Colonic mucosa (tissue), 4 donors: ENCODE measurements around the gene CD80. TPM values are rescaled to one million over a fixed set of nuclear protein-coding genes. Genes with fewer than 3 reads are reported as not detected.

Experiments
- DNase-seq: peaks from one replicate; pipeline ENCODE4 v3.0.0-alpha.2; 2020
- H3K27ac ChIP-seq: fragments of 200-600 bp; one replicate; pipeline ENCODE4 v1.8.0; 2021
- H3K27me3 ChIP-seq: fragments of 200-600 bp; one replicate; pipeline ENCODE4 v1.8.0; 2021
- H3K36me3 ChIP-seq: fragments of 200-600 bp; one replicate; pipeline ENCODE4 v1.8.0; 2021
- H3K4me1 ChIP-seq: fragments of 200-600 bp; one replicate; pipeline ENCODE4 v1.8.0; 2021; ENCODE audit warnings: mild to moderate bottlenecking
- H3K4me3 ChIP-seq: fragments of 200-600 bp; one replicate; pipeline ENCODE4 v1.8.0; 2021
- H3K9ac ChIP-seq, 2 donors: one replicate each; pipeline ENCODE4 v1.7.0; 2013; ENCODE audit warnings: control low read depth in 2 of 2, low read depth in 2 of 2, low read length in 2 of 2
- H3K9me3 ChIP-seq: fragments of 200-600 bp; one replicate; pipeline ENCODE4 v1.8.0; 2021
- CTCF ChIP-seq: fragments of 200-600 bp; IDR thresholded peaks from one replicate; pipeline ENCODE4 v1.8.0; 2022; ENCODE audit warnings: antibody characterized with exemption, mild to moderate bottlenecking
- intact Hi-C: fragments of 100-400 bp; cut with DNase I; formaldehyde crosslinking; loops from one replicate; pipeline ENCODE4 v1.14.1; 2022
- total RNA-seq, 2 donors: library from RNA; stranded (reverse); fragmentation: NEBNext Ultra II Directional in 1 of 2; extraction: Animal tissue kit (Norgen Biotek cat#: 25700) in 1 of 2; gene quantifications; one replicate each; pipeline ENCODE4 v1.2.1, GENCODE V29; 2021
- donor health status: healthy.
- donor health status: DM: no; HTN: no; CAD: no.
- donor health status: DM: no; HTN: no; CAD: no.

The CD80 gene
- total RNA-seq, 2 donors from 2014 or later = 0.29 to 0.30 TPM

GRCh38 chr3:119558626-119559317, 642 bp downstream of the CD80 start:
- DNase-seq = no peak
- H3K27me3 ChIP-seq = no peaks in the 10 kb centered on the region
- no peaks in the 10 kb centered on the region for H3K4me1 ChIP-seq
- H3K27ac ChIP-seq = no peak overlapping the region
- H3K9ac ChIP-seq = no peak overlapping the region
- intact Hi-C loops = no loop called here
- H3K9me3 ChIP-seq = no peaks in the 10 kb centered on the region
- TF ChIP-seq CTCF = no peak
- no peak overlapping the region for H3K4me3 ChIP-seq
- H3K36me3 ChIP-seq = no peaks in the 10 kb centered on the region

GRCh38 chr3:119557877-119558269, 1.5 kb downstream of the CD80 start:
- Histone ChIP-seq H3K9ac (no peak overlapping the region), H3K27ac (no peak overlapping the region), H3K27me3 (no peaks in the 10 kb centered on the region), H3K36me3 (no peaks in the 10 kb centered on the region), H3K4me1 (no peaks in the 10 kb centered on the region), H3K4me3 (no peak overlapping the region), H3K9me3 (no peaks in the 10 kb centered on the region)
- no peak for TF ChIP-seq CTCF
- DNase-seq = no peak
- intact Hi-C loops = no loop called here

GRCh38 chr3:119557192-119557876, 2.1 kb downstream of the CD80 start:
- Histone ChIP-seq H3K27ac (no peak overlapping the region), H3K9me3 (no peaks in the 10 kb centered on the region), H3K4me1 (no peaks in the 10 kb centered on the region), H3K36me3 (no peaks in the 10 kb centered on the region), H3K27me3 (no peaks in the 10 kb centered on the region), H3K4me3 (no peak overlapping the region), H3K9ac (no peak overlapping the region)
- no peak for TF ChIP-seq CTCF
- no peak for DNase-seq
- intact Hi-C loops = no loop called here

- Histone ChIP-seq H3K9me3 (no peaks in the 10 kb centered on the region), H3K9ac (no peak overlapping the region), H3K36me3 (no peaks in the 10 kb centered on the region), H3K27me3 (no peaks in the 10 kb centered on the region), H3K27ac (no peak overlapping the region), H3K4me1 (no peaks in the 10 kb centered on the region), H3K4me3 (no peak overlapping the region)
- no peak for TF ChIP-seq CTCF
- DNase-seq = no peak
- intact Hi-C loops = no loop called here
Measured at GRCh38 chr3:119555929-119556328, 3.5 kb downstream of the CD80 start.

- Histone ChIP-seq H3K4me1 (no peaks in the 10 kb centered on the region), H3K27ac (no peak overlapping the region), H3K4me3 (no peak overlapping the region), H3K9ac (no peak overlapping the region), H3K9me3 (no peaks in the 10 kb centered on the region), H3K36me3 (no peaks in the 10 kb centered on the region), H3K27me3 (no peaks in the 10 kb centered on the region)
- no peak for TF ChIP-seq CTCF
- intact Hi-C loops = no loop called here
- no peak for DNase-seq
Measured at GRCh38 chr3:119555309-119555735, 4.1 kb downstream of the CD80 start.
